IPS-NIHi7 (cell line): ENCODE data around the gene GRAP.

Experiments
- DNase-seq: peaks from one replicate; pipeline ENCODE4 v3.0.0; 2012; ENCODE audit warnings: mixed read lengths; ENCODE audit errors: extremely low spot score

The GRAP gene

GRCh38 chr17:19002805-19003542, 43.8 kb downstream of the GRAP start:
- DNase-seq, result no peak

GRCh38 chr17:19001907-19002590, 44.7 kb downstream of the GRAP start:
- DNase-seq, result no peak

- no peak for DNase-seq
Observed at GRCh38 chr17:19000531-19001325, 46.0 kb downstream of the GRAP start.

GRCh38 chr17:18999911-19000310, 46.8 kb downstream of the GRAP start:
- no peak for DNase-seq

GRCh38 chr17:18999394-18999793, 47.4 kb downstream of the GRAP start:
- no peak for DNase-seq

GRCh38 chr17:18997650-18998196, 49.0 kb downstream of the GRAP start:
- no peak for DNase-seq

- DNase-seq, result no peak
Observed at GRCh38 chr17:18996458-18996857, 50.3 kb downstream of the GRAP start.

GRCh38 chr17:18995220-18995619, 51.5 kb downstream of the GRAP start:
- DNase-seq, result no peak

- DNase-seq, result no peak
Observed at GRCh38 chr17:18994631-18995030, 52.1 kb downstream of the GRAP start.

- DNase-seq, result no peak
Observed at GRCh38 chr17:18993905-18994526, 52.7 kb downstream of the GRAP start.

GRCh38 chr17:18992454-18993130, 54.2 kb downstream of the GRAP start:
- no peak for DNase-seq

- DNase-seq, result no peak
Observed at GRCh38 chr17:18991531-18992315, 55.0 kb downstream of the GRAP start.

- no peak for DNase-seq
Observed at GRCh38 chr17:18990331-18990730, 56.4 kb downstream of the GRAP start.

- no peak for DNase-seq
Observed at GRCh38 chr17:18988546-18989173, 58.1 kb downstream of the GRAP start.

GRCh38 chr17:18987862-18988545, 58.8 kb downstream of the GRAP start:
- no peak for DNase-seq

GRCh38 chr17:18987230-18987610, 59.5 kb downstream of the GRAP start:
- no peak for DNase-seq

- no peak for DNase-seq
Observed at GRCh38 chr17:18986541-18987229, 60.1 kb downstream of the GRAP start.

GRCh38 chr17:18985475-18985874, 61.3 kb downstream of the GRAP start:
- no peak for DNase-seq
